Activated CD4-positive, CD25-positive, alpha-beta regulatory T cell treated with anti-CD3 and anti-CD28 coated beads, Interleukin-2, amount 50 U/mL, for 24 hours (primary cell): ENCODE measurements around the gene CMTM2.
A peak's percentile ranks its signal among the peaks of the same experiment; 100 is the strongest.

Experiments used
- ATAC-seq, 2 donors: fragments of 150-1000 bp; cut with Tn5 transposase; one replicate each; pipeline ENCODE4 v1.10.0; 2021; ENCODE audit warnings: mild to moderate bottlenecking in 1 of 2, moderate library complexity in 1 of 2

Gene CMTM2, protein sequence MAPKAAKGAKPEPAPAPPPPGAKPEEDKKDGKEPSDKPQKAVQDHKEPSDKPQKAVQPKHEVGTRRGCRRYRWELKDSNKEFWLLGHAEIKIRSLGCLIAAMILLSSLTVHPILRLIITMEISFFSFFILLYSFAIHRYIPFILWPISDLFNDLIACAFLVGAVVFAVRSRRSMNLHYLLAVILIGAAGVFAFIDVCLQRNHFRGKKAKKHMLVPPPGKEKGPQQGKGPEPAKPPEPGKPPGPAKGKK

DNA sequence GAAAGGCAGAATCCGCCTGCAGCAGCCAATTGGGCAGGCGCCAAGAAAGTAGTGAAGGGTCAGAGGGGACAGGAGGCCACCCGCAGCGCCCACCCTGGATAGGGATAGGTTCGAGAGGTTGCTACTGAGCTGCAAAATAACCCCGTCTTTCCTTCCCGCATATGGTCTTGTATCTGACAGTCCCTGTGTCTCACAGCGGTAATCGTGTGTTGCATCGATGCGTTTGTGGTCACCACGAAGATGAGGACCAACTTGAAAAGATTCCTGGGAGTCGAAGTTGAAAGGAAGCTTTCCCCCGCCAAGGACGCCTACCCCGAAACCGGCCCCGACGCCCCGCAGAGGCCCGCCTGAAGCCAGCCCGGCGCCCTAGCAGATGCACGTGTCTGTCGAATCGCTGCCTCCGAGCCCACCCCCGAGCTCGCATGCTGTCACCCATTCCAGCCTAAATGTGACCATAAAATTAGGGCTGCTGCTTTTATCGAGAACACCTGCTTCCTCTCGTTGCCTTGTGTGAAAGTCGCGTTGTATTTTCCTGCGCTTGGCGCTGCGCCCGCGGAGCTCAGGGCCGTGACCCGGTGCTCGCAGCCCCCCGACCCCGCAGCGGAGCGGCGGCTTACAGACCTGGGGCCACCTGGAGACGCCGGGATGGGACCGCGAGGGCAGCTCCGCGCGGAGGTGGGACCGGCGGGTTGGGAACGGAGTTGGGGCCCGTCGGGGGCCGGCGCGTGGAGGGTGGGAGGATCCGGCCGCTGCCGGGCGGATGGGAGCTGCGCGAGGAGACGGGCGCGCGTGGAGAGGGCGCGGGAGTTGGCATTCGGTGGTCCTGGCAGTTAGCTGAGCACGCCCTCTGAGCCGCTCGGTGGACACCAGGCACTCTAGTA is at the start of gene CMTM2:
TSS of gene CMTM2 (plus strand) at position 813 of the 881 bp plus-strand sequence. CDS start 145 bp downstream, outside the sequence.
- ATAC-seq, result peak in 1 of 2 donors; percentile 38

DNA sequence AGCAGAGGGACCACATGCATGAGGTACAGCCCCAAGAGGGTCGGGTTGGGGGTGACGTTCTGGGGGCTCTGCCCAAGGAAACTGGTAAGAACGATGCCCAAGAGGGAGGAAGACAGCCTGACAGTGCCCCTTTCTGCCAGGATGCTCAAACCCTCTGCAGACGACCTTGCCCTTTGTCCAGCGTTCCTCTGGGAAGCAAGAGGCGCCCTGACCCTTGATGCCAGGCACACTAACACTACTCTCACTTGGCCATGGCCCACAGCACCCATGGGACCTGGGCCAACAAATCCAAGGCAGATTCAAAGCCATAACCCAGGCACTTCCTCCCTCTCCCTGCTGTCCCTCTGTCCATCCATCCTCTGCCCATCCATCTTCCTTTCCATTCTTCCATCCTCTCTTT is 49.8 kb upstream of the CMTM2 start:
- no peak for ATAC-seq

DNA sequence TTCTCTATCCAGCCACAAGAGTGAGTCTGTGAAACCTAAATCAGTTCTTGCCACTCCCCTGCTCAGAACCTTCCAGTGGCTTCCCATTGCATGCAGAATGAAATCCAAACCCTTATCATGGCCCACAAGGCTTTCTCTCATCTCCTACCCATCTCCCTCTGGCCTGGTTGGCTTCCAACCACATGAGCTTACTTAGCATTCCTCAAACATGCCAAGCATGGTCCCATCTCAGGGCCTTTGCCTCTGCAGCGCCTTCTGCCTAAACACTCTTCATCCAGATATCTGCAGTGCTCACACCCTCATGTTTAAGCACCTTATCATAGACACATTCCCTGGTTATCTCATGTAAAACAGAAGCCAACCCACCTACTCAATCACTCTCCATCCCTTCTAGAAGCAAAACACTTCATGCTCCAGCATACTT is 44.9 kb upstream of the CMTM2 start:
- ATAC-seq, result no peak

DNA sequence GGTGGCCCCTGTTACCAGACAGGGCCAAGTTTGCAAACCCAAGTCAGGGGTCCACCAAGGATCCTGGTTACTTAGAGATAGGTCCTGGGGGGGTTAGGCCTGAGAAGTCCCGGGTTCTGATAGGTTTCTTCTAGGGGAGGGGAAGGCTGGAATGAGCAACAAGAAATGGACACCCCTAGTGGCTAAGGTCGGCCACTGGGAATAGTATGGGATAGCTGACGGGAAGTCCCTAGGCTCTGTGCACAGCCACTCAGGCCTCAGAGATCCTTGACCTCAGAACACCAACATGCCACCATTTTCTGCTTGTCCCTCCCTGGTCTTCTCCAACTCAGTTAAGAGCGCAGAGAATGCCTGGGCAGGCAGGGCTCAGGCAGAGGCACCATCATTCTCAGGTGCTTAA is 42.7 kb upstream of the CMTM2 start:
- ATAC-seq, result no peak

DNA sequence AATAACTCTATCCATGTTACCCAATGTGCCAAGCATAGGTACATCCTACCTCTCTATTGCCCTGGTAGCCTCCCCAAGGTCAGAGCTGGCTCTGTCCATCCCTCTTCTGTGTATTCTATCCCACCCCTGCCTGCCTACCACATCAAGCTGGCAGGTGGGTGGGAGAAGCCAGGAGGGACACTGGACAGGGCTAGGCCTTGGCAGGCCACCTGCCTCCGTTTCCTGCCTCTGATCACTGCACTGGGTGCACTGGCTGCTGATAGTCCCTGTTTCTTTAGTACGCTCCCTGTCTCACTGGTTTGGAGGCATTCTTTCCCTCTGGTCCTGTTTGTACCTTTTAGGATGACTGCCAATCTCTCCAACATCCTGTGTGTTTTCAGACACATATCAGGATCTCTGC is 42.0 kb upstream of the CMTM2 start:
- no peak for ATAC-seq

DNA sequence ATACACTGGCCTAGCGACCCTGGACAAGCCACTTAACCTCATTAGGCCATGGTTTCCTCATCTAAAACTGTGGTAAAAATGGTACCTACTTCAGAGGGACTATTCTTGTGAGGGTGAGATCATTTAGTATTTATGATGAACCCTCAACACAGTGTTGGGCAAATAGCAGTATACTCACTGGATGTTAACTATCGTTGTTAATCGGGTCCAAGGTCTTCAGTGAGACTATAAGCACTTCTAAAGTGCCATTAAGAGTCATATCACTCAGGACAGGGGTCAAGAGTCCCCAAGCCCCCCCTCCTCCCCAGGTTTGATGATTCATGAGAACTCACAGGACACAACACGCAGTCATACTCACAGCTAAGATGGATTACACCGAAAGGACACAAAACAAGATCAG is 40.4 kb upstream of the CMTM2 start:
- no peak for ATAC-seq

DNA sequence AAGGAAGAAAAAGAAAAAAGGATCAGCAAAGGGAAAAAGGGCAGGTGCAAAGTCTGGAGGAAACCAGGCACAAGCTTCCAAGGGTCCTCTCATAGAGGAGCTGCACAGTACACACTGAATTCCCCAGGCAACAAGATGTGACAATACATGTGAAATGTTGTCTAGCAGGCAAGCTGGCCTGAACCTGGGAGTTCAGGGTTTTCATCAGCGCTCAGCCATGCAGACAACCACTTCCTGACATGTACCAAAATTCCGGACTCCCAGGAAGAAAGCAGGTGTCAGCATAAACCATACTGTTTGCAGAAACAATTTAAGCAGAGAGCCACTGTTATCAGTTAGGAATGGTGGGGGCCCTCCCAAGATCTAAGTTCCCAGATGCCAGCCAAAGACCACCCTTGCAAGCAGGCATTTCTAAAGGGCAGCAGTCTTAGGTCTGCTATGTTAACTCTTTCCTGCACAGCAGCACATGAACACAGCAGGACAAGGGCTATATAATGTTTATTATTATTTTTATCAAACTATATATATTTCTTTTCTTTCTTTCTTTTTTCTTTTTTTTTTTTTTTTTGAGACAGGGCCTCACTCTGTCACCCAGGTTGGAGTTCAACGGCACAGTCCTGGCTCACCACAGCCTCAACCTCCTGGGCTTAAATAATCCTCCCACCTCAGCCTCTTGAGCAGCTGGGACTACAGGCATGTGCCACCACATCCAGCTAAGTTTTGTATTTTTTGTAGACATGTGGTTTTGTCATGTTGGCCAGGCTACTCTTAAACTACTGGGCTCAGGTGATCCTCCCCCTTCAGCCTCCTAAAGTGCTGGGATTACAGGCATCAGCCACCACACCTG is 39.4 kb upstream of the CMTM2 start:
- no peak for ATAC-seq

DNA sequence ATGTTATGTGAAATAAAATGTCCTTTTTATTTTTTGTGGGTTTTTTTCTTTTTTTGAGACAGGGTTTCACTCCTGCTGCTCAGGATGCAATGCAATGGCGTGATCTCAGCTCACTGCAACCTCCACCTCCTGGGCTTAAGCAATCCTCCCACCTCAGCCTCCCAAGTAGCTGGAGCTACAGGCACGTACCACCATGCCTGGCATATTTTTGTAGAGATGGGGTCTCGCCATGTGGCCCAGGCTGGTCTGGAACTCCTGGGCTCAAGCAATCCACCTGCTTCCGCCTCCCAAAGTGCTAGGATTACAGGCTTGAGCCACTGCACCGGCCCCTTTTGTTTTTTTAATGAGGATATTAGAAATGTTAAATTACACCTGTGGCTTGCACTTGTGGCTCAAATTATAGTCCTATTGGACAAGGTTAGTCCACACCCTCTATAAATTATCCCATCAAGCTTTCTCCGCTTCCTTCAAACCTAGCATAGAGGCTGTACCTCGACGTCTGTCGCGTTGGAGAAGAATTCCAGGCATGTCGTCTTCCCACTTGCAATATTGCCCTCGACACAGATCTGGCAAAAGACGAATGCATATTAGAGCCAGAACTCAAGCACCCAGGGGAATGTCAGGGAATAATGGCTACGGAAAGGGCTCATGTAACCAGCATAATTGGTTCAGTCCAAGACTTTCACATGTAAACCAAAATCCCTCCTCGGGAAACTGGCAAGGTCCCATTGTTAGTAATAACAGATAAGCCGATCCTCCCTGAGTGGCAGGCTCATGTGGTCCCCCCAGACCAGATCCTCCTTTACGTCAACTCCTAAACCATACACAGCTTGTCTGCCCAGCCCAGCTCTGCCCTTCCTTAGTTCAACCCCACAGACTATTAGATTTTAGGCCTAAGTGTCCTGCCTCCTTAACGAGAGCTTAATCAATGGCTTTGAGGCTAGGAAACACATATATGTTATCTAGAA is 37.6 kb upstream of the CMTM2 start:
- no peak for ATAC-seq

DNA sequence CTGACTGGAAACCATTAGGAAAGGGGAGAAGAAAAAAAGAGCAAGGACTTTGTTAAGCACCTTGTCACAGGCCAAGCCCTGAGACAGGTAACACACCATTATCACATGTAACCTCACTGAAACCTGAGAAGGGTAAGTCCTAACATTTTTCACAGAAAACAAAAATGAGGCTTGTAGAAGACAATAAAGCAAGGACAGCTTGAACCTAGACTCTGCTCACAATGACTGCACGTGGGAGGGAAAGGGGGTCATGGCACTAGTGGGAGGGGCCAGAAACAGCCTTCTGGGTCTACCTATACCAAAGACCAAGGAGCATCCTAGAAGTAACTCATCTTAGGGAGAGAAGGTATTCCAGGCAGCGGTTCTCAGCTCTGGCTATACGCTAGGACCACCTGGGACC is 36.9 kb upstream of the CMTM2 start:
- no peak for ATAC-seq

DNA sequence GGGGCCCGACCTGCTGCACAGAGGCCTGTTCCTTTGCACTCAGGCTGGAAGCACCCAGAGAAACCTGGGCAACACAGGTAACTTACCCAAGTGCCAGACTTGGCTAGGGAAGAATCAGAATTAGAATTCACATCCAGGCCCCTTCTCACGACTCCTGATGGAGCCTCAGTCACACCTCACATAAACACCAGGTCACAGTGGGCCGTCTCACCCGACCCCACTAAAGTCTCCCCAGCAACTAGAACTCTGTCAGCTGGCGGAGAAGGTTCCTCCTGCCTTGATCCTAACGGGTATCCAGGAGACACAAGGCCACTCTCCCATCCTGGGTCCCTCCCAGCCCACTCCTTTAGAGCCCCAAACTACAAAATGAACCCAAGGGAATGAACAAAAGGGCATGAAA is 35.7 kb upstream of the CMTM2 start:
- ATAC-seq, result no peak

DNA sequence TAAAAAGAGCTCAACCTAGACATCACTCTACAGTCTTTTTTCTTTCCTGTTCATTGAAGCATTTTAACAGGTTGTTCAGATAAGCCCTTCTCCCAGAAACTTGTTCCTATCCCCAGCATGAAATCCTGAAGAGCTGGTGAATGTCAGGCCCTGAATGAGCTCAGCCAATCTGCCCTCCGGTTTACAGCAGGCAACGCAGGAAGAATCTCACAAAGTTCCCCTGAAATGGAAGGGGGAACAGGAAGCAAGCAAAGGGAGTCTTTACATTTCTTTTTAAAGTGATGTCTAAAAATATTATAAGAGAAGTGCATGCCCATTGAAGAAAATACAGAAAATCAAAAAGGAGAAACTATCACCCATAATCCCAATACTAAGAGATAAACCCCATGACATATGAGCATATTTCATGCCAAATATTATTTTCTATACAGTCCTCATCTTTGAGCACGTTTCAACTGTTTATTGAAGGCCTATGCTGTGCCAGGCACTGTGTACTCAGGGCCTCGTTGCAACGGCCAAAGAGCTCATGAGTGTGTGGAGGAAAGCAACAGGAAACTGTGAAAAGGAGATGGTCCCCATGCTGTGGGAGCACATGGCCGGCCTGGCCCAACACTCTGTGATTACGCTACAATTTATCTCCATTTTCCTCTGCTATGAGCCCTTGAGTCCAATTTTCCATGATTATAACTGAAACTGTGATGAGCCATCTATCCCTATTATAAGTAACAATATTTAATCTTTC is 35.1 kb upstream of the CMTM2 start:
- no peak for ATAC-seq

DNA sequence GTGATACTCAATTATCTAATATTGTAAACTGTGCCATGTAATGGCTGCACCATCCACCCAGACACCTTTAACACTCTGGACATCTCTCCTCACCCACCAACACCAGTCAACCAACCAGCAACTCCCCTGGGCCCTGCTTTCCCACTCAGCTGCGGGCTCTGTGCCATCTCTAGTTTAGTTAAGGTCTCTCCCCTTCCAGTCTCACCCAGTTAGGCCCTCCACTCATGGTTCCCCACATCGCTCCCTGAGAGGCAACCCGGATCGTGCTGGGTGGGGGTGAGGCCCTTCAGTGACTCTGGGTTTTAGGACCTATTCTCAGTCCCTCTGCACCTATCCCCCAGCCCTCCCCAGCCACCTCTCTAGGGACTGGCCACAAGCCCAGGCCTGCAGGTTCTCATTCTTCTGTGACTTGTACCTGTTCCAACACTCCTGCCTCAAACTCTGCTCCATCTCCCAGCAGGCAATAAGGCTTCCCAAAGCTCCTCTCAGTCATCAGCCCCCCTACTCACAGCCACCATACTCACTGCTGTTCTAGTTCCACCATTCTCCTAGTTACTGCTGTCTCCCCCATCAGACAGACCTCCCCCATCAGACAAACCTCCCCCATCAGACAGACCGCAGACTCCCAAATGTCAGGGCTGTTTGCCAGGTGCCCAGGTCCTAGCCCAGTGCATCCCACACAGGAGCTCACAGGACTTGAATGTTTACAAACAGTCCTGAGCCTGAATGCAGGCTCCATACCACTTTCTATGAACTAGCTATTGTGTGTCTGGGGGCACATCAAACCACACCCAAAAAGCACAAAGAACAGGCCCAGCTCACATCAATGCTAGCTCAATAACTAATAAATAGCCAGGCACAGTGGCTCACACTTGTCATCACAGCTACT is 31.9 kb upstream of the CMTM2 start:
- ATAC-seq, result no peak

DNA sequence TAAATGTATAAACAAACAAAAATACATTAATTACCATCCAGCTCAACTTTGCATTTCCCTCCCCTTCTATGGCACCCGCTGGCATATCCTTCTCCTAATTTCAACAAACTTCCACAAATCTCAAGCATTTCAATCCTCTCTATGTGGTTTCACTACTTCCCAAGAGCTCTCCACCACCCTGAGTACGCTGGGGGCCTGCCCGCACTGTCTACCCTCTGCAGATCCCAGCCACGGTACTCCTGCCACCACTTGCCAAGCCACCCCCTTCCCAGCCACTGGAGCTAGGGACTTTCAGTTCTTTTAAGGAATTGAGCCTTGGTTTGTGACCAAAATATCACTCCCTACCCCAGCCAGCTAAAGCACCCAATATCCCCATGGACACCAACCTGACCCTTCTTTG is 31.2 kb upstream of the CMTM2 start:
- ATAC-seq, result no peak

DNA sequence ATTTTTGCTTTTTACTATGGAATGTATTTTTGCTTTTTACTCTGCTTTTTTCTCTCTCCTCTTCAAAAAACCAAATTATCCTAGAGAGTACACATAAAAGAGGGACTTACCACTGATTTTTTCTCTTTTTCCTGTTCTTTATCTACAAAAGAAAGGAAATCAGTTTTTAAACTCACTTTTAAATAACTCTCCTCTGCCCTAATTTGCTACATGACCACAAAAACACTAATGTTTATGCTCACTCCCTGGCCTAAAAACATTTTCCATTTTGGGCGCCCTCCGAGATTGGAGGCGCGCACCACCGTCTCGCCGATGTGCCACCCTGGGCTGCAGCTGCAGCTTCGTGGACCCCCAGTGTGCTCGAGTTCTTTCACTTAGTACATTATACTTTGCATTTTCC is 30.4 kb upstream of the CMTM2 start:
- ATAC-seq, result no peak

DNA sequence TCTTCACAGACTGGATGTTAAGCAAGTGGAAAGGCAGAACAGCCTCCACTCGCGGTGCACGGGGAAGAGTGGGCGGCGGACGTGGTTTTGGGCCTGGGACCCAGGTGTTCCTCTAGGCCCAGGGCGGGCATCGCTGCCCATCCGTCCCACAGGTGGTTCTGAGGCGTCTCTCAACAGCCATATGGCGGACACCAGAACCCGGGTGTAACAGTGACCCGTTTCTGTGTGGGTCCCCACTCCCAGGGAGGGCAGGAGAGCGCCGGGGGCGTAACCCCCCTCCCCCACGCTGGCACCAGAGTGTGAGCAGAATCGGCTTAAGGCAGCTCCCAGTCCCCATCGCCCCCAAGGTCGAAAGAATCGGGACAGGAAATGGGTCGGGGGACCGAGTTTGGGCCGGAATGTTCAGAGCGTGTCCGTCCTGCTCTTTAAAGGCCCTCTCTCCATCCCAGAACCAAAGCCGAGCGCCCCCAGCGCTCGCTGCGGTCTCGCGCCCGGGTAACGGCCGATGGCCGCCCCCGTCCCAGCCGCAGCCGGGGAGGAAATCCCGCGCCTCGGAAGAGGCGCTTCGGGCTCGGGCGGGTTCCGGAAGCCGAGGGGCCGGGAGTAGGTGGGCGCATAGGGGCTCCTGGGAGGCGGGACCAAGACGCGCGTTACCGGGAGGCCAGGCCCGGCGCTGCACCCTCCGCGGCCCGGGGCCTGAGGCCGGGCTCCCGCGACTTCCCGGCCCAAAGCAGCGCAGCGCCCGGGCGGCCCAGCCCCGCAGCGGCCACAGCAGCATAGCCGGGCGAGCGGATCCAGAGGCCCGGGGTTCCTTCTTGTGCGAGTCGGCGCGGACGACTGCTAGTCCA is 29.8 kb upstream of the CMTM2 start, which contains the start of gene TK2:
TSS of gene TK2 (minus strand) at position 839 of the 848 bp plus-strand sequence. CDS start at position 778, 61 bp downstream.
- peak; percentile 33 to 36 for ATAC-seq

DNA sequence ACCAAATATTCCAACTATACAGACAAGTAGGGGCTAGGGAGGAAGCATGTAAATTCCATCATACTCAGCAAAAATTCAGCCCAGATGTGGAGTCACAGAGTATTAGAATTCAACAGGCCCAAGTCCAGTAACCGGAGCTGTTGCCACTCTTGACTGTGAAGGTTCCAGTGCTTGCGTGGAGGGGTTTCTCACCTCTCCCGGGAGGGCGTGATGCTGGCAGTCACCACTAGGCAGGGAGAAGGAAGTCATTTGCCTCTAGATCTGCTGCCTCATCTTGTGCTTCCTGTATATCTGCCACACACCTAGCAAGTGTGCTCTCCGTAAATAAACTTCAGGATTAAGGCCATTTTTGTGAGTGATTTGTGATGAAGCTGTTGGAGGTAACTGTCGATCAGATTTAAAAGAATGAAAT is 27.9 kb upstream of the CMTM2 start:
- peak; percentile 29 to 37 for ATAC-seq

DNA sequence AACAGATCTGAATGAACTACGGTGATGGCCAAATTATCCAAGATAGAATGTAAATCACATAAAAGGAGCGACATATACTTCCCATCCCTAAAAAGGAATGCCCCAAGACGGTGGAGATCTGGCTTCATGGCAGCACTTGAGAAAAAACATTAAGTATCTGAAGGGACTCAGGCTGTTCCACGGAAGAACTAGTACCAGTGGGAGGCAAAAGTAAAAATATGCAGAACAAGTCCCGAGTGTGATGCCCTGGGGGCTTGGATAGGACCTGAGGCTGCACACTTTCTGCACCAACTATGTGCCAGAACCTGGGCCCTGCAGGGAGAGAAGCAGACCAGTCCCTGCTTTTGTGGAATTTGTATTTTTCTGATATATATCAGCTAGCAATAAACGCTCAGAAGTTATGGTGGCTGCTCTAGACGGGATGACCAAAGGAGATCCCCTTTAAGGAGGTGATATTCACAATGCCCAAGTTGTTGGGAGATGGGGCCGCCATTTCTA is 27.4 kb upstream of the CMTM2 start:
- ATAC-seq, result no peak

DNA sequence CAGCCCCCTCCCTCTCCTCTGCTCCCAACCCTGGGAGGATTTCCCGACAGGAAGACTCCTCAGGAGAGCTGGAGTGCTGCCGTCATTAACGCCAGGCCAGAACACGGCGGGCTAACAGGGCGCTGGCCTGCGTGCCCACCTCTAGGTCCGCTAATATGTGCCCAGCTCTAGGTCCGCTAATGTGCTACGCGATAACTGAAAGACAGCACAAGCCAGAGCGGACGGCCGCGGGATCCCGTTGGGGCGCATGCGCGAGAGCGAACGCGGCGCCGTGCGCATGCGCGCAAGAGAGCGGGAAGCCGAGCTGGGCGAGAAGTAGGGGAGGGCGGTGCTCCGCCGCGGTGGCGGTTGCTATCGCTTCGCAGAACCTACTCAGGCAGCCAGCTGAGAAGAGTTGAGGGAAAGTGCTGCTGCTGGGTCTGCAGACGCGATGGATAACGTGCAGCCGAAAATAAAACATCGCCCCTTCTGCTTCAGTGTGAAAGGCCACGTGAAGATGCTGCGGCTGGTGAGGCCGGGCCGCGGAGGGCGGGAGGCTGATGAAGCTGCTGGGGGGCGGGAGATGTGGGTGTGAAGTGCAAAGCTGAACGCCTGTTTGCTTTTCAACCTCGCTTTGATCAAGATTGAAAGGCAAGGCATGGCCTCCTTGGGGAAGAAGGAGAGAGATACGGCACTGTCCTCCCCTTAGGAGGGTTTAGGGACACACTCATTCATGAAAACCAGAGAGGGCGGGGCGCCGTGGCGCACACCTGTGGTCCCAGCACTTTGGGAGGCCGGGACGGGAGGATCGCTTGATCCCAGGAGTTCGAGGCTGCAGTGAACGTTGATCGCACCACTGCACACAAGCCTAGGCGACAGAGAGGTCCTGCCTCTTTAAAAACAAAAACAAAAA is 26.7 kb upstream of the CMTM2 start, which contains the start of gene CKLF:
TSS of gene CKLF (plus strand) at position 291 of the 892 bp plus-strand sequence. CDS start at position 431, 140 bp downstream.
- ATAC-seq, result peak; percentile 71 to 77
